Measurements from ENCODE around the gene KMT2E. TPM values are rescaled to one million over a fixed set of nuclear protein-coding genes. Genes with fewer than 3 reads are reported as not detected.
A peak's percentile ranks its signal among the peaks of the same experiment; 100 is the strongest.

The KMT2E gene
- total RNA-seq, 1 donor from 2014 or later, result 127 TPM

DNA sequence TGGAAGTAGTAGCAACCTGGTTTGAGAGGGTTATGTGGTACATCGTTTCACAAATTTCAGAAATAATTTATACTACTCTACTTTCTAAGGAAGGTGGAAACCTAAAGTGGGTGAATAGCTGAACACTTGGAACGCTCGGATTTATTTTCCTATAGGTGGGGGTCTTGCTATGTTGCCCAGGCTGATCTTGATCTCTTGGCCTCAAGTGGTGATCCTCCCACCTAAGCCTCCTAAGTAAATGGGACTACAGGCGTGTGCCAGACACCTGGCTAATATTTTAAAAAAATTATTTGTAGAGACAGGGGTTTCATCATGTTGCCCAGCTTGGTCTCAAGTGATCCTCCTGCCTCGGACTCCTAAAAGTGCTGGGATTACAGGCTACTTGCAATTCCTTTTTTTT is 6.7 kb upstream of the KMT2E start:
- no peak for DNase-seq

DNA sequence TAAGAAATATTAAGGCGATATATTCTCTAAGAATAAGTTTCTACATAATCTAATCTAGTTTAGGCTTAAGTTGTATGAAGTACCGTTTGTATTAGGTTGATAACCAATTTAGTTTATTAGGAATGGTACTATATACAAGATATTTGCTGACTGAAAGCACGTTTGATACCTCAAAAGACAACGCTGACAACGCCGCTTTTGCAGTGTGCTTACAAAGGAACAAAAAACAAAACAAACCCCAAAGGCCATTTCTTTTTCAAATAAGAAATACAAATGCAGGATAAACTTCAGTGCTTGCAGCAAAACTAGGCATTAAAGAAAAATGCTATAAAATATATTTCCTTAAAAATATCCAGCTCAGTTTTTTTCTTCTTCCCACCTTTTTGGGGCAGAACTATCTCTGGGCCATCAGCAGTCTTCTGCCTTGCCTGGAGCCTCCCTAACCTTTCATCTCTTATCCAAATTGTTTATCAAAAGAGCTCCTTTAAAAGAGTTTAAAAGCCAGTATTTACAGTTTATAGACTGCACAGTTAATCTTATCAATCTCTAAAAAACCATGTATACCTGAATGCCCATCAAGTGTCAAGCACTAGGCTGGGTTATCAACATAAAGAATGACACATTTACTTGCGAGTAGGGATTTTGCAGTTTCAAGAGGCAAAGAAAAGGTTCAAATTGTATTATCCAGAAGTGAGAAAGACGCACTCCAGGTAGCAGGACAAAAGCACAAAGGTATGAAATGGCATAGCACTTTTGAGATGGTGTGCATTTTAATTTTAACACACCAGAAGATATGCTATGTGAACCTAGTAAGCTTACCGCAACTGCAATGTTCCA is 4.1 kb upstream of the KMT2E start:
- no peak for DNase-seq

DNA sequence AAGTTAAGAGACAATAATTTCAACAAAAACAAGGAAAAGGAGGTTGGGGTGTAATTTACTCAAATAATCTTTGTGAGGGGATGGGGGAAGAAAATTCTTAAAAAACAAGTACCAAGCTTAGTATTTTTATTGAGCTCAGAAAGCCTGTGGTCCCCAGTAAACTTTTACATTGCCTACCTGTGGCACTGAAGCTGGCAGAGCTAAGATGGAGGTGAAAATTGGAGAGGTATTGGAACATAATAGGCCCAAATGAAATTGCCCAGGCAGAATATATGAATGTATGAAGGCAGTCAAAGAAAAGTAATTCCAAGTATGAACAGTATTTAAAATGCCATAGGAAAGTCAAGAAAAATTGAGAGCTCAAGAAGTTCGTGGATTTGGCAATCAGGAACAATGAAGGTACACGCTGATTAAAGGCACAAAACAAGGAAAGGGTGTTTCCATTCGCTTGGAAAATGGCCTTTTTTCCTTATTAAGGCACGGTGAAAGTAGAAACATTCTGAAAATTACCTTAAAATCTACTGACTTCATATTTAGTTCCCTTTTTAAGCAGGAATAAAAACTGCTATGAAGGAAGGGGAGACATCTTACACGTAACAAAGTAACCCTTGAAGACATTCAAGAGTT is 3.4 kb upstream of the KMT2E start:
- peak; percentile 6 for DNase-seq

DNA sequence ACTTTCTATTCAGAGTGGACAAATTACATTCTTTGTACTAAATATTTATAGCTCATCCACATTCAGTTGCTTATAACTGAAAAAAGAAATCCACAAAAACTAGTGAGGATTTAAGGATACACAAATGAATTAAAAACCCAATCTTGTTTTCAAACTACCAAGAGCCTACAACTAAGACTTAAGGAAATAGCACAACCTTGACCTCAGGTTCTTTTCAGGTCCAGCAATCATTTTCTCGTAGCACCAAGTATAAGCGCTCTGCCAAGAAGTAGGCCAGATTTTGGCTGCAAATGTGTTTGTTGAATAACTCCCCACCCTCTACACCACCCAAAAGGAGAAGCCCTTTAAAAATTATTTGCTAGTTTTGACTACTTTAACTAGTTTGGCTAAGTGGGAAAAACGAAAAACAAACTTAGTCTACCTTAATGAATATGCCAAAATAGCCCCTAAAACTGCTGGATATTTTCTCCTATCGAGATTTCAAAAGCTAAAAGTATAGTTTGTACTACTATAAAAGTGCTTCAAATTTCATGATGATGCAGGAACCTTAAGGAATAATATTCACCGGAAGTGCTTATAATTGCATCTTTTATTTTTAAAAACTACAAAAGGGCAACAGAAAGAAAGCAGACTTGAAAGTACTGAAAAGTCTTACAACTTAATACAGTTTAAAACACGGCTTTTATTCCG is 2.7 kb upstream of the KMT2E start:
- DNase-seq, result peak; percentile 47

DNA sequence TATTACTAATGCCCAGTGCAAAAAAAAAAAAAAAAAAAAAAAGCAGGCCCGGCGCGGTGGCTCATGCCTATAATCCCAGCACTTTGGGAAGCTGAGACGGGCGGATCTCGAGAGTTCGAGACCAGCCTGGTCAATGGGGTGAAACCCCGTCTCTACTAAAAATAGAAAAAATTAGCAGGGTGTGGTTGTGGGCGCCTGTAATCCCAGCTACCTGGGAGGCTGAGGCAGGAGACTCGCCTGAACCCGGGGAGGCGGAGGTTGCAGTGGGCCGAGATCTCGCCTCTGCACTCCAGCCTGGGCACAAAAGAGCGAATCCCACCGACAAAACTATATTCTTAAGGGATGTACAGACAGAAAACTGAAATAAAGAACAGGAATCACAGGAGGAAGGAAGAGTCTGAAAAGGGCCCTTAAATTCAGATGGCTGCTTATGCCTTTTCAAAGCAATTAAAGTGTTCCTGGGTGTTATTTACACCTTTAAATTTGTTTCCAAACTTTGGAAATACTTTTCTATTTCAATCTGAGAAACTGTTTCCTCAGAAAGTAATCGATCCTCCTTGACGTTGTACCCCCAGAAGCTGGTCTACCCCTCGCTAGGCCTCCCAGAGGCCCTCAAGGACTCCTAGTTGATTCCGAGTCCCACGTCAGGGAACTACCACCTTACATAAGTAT is 2.0 kb upstream of the KMT2E start:
- DNase-seq, result no peak

DNA sequence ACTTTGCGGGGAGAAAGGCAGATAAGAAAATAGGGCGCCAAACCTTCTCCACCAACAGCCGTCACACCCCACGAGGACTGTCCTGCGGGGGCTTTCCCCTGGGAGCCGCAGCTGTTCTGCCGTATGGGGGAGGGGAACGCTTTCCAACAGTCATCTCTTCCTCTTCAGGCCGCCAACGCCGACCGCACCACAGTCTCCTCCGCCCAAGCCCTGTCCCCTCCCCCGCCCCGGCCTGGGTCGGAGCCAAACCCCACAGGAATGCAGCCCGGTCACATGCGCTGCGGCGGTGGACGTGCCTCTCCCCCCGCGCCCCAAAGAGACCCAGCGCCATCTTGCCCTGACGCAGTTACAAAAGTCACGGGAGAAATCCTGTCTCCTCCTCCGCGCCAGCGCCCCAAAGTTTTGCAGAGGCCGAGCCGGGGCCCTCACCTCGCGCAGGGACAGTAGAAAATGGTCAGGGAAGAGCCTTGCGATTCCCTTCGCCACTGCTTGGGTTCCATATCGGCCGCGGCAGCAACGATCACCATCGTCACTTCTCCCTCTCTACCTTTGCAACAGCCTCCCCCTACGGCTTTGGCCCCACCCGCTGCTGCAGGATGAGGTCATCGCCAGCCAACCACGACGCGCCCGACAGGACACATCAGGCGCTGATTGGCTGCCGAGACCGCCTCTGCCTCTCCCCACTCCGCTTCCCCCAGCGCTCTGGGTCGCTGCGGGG is 1.3 kb upstream of the KMT2E start:
- DNase-seq, result peak; percentile 98

DNA sequence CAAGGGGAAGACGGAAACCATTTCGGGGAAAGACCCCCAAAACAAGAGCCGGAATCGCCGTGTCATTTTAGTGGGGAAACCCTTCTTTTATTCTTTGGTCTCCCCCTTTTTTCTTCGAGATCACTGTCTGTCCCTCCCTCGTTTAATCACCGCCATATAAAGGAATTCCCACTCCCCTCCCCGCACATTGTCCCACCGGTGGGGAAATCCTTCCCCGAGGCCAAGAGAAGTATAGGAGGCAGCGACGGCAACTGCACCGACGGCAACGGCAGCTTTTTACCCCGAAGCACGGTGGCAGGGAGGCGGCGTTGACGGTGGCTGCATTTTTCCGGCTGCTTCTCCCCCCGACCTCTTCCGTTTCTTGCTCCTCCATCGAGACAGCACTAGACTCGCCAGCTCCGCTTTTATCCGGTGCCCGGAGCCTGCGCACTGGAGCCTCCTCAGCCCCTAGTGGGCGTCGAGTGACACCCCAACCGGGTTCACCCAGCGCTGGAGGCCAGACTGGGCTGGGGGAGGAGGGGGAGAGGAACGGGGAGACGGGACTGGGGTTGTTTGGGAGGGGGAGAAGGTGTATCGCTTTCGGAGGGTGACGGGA is 687 bp upstream of the KMT2E start:
- peak; percentile 97 for DNase-seq

DNA sequence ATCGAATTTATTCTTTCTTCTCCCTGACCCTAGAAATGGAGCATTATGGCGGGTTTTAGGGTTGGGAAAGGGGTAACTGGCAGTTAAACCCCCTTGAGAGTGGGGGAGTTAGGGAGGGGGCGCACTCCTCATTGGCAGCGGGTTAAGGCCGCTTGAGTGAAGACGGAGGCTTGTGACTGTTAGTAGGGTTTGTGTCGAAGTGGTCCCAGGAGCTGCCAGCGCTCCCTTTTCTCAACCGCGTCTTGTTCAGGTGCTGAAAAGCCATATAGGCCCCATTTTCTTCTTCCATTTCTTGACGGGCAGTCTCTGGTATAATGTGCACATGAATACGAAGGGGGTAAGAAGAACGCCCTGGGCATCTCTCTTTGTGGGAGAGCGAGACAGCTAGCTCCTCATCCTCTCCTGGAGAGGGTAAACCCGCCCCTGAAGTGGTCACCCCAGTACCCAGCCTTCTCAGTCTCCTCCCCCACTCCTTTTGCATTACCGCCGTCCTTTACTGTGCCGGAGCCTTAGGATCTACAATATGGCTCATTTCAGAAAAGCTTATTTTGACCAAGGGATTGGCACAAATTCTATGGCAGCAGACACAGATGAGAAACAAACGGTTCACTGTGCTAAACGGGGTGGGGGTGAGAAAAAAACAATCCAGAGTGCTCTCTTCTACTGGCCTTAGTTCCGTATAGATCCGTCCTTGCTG is 836 bp downstream of the KMT2E start:
- peak; percentile 73 for DNase-seq

DNA sequence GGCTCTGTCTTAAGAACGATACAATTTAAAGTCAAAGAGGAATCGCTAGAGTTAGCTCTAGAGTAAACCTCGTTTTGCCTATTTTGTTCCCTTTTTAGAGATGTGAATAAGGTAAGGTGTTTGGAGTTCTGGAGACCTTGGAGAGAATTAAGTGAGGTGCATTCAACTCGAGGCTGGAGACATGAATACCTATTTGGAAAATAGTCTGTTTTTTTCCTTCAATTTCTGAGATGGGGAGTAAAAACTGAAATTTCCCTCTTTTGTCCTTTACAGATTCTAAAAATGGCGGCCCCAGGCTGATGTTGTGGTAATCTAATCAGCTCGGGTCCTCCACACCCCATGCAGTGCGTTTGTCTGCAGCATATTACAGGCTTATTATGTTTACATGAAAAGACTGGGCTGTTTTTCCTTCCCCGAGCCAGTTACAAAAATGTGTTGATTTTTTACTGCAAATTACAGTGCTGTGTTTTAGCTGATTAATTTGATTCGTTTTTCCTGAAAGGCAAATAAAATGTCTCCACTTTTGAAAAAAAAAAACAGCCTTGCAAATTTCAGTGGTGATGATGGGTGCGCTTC is 1.5 kb downstream of the KMT2E start:
- DNase-seq, result peak; percentile 40

DNA sequence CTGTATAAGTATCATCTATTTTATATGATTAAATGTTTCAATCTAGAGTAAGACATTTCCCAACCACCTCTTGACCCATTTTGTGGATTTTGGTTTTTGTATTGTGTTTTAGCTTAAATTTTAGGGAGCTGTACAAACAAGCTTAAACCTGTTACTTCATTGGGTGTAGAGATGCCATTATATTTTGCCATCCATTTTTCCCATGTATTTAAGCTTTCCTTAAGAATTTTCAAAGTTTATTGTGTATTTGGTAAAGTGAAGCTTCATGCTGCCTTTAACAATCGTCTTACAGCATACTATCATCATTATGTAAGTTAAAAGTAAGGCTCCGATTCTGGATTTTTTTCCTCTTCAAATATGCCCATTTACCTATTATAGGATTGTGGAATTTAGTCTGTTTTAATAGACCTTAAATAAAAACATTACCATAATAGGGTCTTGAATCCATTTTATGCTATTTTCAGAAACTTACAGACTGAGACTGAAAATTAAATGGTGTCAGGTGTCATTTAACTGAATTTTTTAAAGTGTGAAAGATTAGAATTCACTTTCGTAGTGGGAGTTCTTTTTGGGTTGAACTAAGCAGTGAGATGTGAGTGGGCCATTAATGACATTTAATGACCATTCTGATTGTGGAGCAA is 2.2 kb downstream of the KMT2E start:
- DNase-seq, result no peak

DNA sequence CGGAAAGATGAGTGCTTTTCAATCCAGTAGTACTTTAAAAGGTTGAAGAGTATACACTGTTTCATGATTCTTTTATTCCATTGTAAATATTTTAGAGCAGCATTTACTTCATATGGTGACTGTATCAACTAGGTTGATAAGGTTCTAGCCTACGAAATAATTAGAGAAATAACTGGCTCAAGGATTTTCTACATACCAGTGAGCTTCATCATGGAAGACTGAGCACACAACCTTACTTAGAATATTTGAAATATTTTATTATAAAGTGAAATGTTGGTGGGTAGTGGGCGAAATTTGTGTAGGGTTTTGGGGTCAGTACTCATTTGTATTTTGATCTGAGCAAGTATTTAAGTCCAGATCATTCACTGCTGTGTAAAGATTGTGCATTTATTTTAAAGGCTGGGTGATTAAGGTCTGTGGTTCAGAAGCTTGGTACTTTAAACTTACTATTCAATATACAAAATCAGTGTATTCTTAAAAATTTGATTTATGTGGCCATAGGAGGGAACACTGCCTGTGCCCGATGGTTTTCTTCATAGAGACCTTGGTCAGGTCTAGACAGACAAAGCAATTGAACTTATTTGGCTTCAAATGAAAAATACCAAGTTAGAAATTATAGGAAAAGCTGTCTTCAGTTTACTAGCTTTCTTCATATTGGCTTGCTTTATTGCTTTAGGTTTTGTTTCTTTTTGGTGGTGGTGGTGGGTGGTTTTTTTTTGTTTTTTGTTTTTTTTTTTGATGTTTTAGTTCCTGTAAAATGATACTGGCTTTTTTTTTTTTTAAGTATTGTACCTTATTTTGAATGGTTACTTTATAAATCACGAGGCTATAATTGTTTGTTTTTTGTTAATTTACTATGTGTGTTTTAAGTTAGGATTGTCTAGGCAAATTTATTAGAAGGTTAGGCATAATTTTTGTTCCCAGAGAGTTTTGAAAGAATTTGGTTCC is 3.0 kb downstream of the KMT2E start:
- DNase-seq, result no peak

DNA sequence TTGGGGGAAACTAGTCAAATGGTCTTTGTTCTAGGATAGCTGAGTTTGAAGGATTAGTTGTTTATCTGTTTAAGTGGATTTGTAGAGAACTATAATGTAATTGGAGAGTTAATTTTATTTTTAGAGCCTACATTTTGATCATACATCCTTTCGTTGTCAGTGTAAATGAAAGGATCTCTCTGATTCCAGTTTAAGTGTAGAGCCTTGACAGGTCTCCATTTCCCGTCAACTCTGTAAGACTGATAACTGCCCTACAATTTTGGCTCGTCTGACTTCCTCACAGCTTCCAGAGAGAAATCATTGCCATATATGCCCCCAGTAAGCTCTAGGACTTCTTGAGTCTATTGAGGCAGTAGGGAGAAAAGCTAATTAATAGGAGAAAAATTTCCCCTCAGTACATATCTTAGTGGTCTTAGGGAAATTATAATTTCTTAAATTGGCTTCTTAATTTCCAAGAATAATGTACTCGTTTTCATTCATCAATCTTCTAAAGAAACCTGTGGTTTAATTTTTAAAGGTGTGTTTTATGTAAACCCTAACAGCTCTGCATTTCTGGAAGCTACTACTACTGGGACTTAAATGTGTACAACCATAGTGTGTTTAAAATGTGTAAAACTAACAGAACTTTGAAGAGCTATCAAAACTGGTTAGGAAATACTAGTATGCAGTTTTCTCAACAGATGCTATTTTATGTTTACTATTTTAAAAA is 3.8 kb downstream of the KMT2E start:
- no peak for DNase-seq

DNA sequence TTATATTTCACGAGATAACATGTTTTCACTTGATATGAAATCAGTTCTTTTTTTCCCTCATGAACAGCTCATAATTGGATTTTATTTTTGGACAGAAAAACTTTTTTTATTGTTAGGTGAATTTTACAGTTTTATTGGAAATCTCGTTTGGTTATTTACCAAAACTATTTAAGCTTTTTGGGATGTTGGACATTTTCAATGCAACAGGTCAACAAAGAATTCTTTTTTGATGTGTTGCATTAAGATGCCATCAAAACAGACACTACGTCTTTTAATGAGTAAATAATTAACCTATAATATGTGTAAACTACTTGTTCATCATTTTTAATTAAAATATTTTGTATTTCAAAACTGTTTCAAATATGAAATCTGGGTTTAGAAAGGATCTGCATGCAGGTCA is 5.3 kb downstream of the KMT2E start:
- no peak for DNase-seq

DNA sequence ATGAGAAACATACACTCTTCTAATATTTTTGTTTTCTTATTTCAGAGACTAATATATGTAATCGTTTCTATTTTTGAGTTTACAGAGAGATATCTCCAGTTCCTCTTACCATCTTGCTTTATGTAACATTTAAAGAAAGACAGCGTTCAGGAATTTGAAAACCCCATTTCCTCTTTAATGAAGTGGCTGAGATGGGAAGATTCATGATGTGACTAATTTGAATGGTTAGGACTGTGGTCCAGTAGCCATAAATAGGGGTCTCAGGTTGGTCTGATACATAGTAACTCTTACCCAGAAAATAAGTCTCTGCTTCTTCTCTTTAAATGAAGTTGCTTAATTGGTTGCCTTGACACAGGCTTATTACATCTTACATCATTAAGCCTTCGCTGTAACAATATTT is 6.9 kb downstream of the KMT2E start:
- no peak for DNase-seq

DNA sequence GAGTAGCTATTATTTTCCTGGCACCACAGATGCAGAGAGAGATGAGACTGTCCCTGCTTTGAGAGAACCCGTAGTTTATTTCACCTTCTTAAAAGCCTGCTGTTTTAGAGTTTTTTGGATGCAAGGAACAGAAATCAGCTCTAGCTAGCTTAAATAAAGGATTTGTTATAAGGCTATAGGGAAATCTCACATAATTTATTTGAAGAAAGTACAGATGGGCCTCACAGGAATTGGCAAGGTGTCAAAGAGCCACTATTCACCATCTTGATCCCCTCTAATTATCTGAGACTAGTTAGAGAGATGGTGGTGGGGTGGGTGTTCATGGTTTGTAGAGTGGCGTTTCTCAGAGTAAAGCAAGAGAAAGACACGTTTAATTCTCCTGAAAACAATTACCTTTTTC is 7.3 kb downstream of the KMT2E start:
- DNase-seq, result no peak

DNA sequence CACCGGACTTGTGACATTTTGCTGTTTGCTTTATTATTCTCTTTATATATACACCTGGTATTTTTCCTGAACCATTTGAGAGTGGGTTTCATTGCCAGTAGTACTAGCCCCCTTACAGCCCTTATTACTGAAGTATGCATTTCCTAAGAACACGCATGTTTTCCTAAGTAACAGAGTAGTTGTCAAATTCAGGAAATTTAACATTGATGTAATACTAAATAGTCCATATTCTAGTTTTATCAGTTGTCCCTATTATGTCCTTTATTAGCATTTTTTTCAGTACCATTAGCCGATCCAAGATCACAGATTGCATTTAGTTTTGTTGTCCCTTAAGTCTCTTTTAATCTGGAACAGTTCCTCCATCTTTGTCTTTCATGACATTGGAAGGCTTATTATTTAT is 8.0 kb downstream of the KMT2E start:
- no peak for DNase-seq

DNA sequence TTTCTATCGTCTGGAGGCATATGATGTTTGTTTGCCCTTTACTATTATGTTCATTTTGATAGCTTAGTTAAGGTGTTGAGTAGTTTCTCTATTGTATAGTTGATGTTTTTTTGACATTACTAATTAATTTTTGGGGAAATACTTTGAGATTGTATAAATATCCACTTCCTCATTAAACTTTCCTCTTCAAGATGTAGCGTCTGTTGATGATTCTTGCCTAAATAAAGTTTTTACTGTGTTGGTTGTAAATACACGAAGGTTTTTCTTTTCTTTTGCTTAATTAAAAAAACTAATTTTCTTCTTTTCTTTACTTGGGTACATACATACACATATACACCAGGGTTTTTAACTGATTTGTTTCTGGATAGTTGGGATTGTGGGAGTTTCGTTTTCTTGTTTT is 8.5 kb downstream of the KMT2E start:
- no peak for DNase-seq

DNA sequence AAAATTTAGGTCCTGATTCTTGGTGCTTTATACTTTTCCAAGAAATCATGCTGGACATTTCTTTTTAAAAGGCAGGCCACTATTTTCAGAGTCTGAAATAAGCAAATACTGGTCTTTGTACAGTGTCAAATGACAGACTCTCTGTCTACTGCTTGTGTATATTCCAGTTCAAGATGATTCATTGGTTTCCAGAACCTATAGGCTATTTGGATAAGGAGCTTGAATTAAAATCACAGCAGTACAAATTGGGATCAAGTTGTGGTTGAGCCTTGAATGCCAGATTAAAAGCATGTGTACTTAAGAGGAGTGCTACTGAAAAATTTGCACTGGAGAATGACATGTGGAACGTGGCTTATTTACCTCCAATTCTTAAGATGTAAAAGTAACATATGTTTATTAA is 10.7 kb downstream of the KMT2E start:
- DNase-seq, result no peak

All from skin of body (tissue), 2 donors.